ENCODE data around the gene ZNF10.

DNA sequence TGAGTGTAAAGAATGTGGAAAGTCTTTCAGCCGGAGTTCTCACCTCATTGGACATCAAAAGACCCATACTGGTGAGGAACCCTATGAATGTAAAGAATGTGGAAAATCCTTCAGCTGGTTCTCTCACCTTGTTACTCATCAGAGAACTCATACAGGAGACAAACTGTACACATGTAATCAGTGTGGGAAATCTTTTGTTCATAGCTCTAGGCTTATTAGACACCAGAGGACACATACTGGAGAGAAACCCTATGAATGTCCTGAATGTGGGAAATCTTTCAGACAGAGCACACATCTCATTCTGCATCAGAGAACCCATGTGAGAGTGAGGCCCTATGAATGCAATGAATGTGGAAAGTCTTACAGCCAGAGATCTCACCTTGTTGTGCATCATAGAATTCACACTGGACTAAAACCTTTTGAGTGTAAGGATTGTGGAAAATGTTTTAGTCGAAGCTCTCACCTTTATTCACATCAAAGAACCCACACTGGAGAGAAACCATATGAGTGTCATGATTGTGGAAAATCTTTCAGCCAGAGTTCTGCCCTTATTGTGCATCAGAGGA is 25.8 kb downstream of the ZNF10 start:
- TF ChIP-seq, protein P1, sequence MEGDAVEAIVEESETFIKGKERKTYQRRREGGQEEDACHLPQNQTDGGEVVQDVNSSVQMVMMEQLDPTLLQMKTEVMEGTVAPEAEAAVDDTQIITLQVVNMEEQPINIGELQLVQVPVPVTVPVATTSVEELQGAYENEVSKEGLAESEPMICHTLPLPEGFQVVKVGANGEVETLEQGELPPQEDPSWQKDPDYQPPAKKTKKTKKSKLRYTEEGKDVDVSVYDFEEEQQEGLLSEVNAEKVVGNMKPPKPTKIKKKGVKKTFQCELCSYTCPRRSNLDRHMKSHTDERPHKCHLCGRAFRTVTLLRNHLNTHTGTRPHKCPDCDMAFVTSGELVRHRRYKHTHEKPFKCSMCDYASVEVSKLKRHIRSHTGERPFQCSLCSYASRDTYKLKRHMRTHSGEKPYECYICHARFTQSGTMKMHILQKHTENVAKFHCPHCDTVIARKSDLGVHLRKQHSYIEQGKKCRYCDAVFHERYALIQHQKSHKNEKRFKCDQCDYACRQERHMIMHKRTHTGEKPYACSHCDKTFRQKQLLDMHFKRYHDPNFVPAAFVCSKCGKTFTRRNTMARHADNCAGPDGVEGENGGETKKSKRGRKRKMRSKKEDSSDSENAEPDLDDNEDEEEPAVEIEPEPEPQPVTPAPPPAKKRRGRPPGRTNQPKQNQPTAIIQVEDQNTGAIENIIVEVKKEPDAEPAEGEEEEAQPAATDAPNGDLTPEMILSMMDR (conservative IDR thresholded peaks at IDR 0.05), result no peak
- TF ChIP-seq ZFX (IDR thresholded peaks at IDR 0.05), result no peak
